HG03457 (cell line): ENCODE results near the gene MYO15B.

Experiments
- ATAC-seq: cut with Tn5 transposase; IDR thresholded peaks from one replicate; pipeline ENCODE4 v1.9.1; 2021; ENCODE audit warnings: moderate number of reproducible peaks; ENCODE audit not compliant: unreplicated experiment

The MYO15B gene

DNA sequence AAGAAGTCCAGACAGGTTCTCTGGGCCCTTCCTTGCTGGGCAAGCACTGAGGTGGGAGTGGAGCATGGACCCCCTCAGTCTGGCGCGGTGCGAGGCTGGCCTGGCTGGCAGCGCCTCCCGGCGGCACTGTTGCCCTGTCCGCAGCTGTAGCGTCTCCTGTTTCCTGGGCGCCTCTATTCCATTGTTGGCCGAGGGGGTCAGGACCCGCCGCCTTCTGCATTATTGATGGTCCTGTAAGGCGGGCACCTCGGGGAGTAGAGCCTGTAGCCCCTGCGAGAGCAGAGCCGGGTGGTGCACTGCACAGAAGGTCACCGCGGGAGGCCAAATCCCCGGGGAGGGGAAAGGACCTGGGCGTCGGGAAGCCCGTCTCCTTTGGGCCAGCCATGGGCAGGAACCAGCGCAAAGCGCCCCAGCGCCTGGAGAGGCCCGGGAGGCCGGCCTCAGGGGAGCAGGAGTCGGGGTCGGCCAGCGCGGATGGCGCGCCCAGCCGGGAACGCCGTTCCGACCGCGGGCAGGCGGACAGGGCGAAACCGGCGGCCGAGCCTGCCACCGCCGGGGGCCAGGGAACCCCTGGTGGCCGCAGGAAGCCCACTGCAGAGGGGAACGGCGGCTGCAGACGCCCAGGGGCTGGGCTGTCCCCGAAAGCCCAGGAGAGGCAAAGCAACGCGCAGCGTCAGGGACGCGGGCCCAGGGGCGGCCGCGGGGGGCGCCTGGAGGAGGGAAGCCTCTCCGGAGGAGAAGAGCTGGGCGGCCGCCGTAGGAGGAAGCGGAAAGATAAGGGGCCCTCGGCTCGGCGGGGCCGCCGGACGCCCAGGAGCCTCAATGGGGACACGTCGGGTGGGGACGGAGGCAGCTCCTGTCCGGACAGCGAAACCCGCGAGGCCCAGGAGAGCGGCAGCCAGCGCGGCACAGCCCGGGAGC lies at the start of gene MYO15B:
Gene MYO15B (plus strand): TSS at position 126 of the 921 bp plus-strand sequence. CDS start 258 bp downstream, at position 384.
- no peak for ATAC-seq

DNA sequence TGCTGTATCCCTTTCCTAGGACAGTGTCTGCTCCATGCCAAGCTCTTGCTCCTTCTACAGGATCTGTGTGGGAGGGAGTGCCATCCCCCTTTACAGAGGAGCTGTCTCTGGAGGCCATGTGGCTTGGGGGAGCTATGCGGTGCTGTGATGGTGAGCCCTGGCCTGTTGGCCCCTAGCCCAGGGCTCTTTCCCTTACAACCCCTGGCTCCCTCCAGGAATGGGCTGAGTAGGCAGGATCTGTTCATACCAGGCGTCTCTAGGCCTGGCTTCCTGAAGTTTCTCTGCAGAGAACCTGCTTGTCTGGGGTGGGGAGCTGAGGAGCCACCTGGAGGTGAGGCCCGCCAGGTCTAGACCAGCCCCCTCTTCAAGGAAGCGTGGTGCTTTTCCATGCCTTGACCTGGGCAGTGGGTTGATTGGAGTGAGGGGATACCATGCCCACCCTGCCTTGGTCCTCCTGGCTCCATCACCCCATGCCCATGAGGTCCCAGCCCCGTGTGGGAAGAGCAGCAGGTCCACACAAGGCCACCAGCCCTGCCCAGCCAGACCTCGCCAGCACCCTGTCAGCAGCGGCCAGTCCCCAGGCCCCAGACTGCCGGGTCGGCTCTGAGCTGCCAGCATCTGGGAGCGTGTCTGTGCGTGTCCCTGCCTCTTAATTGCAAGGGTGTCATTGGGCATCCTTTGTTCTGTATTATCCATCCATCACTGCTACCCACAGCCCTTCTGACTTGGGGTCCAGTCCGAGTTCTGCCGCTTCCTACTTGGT lies 47.5 kb upstream of the MYO15B start:
- no peak for ATAC-seq

DNA sequence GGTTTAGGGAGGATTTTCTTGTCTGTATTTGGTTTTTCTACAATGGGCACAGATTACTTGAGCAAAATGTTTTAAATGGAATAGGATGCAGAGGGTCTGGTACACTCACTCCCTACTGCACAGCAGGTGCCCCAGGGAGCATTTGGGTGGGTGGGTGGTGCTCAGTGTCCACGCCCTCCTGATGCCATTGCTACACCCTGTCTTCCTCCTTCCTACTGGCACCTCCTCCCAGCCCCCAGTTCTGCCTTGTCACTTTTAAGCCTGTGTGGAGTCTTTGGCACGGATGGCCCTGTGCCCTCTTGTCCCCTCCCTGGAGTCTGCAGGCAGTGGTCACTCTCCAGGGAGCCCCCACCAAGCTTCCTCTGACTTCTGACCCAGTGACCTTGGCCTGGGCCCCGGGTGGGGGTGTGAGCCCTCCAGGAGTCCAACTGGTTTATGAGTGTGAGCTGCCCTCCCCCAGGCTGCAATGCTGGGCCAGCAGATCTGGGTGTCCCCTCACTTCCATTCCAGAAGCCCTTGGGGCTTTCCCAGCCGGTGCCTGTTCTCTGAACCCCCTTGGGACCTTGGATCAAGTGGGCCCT lies 46.6 kb upstream of the MYO15B start:
- no peak for ATAC-seq

DNA sequence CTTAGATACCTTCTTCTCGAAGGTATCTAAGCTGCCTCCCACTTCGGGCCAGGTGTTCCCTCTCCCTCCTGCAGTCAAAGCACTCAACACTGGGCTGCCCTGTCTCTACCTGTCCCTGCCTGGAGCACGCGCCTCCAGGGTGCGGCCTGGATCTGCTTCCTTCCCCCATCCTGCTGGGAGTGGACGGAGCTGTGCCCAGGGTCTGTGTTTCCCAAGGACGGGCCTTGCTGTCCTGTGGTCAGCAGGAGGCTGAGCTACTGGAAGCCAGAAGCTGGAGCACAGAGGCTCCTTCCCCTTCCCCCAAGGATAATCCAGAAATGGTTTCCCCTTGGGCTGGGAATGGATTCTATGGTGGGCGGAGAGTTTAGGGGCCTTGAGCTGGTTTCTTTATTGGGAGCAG lies 45.4 kb upstream of the MYO15B start:
- ATAC-seq, result no peak

DNA sequence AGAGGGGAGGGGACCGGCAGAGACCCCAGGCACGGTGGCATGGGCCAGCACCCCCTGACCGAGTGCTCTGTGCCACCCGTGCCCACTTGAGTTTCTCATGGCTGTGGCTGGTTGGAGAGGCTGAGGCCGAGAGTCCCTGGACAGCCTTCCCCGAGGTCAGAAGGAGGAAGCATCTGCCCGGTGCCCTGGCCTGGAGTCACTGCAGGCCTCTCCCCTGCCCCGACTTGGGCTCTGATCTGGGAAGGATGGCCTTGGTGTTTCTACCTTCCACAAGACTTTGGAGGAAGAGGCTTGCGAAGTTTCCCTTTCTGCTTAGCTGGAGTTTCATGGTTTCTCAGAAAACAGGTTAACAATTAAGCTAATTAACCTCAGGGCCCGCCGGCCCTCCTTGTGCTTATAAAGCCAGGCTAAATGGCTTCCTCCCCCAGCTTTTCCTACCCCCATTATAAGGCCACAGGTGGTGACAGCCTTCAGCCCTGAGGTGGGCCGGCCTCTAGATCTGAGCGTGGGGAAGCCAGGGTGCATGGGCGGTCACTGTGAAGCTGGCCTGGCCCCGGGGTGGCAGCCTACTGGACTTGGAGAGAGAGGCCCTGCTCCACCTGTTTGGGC lies 44.8 kb upstream of the MYO15B start:
- no peak for ATAC-seq

DNA sequence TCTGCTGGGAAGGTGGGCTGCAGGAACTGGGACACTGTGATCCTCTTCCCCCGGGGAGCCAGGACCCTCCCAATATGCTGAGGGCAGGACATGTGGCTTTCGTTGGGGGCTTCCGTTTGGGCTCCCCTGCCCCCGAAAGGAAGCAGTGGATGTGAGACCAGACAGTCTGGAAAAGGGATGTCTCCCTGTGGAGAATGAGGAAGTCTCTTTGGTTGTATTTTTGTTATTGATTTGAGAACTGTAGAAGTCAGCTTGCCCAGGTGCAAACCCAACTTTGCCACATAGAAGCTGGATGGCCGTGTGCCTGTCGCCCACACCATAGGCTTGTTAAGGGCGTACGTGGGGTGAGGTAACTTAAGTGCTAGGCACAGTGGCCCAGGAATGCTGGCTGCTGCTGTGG lies 43.4 kb upstream of the MYO15B start:
- ATAC-seq, result no peak

DNA sequence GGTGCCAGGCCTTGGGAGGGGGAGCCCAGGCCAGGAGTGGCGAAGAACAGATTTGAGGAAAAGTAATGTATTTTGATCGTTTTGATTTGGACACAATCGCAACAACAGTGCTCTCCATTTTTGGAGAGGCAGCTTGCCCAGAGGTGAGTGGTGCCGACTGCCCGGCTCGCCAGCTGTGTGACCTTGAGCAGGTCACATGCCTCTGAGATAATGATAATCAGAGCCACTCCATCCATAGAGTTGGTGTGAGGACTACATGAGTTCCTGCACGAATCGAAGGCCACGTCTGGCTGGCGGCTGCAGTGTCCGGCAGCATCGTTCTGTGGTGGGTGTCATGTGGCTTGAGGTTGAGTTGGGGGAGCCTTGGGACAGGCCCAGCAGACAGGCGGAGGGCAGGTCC lies 41.4 kb upstream of the MYO15B start:
- ATAC-seq, result no peak

DNA sequence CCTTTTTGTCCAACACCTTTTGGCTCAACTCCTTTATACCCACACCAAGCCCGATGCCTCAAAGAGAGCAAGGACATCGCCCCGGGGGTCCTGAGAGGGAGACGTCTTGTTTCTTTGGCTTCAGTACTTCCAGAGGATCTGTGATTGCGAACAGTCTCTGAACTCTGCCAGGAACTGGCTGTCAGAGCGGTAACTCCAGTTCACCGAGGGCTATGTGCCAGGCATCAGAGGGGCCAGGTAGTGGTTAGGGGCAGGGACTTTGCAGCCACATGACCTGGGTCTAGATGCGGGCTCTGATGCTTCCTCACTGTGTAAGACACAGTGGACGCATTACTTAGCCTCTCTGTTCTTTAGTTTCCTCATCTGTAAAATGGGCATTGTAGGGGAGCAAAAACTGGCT lies 40.5 kb upstream of the MYO15B start:
- no peak for ATAC-seq

DNA sequence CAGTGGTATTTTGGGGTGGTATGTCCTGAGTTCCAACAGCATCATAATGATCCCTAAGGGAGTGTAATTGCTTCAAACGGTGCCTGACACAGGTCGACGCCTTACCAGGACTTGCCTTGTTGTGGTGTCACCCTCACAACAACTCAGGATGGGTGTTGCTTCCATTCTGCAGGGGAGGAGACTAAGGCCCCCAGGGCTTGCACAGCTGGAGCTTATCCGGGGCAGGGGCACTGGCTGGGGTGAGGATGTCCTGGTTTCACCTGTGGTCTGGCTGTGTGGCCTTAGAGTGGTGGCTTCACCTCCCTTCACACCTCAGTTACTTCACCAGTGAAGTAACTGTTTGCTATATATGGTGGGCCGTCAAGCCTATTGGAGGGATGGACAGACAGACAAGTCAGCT lies 38.8 kb upstream of the MYO15B start:
- ATAC-seq, result no peak

DNA sequence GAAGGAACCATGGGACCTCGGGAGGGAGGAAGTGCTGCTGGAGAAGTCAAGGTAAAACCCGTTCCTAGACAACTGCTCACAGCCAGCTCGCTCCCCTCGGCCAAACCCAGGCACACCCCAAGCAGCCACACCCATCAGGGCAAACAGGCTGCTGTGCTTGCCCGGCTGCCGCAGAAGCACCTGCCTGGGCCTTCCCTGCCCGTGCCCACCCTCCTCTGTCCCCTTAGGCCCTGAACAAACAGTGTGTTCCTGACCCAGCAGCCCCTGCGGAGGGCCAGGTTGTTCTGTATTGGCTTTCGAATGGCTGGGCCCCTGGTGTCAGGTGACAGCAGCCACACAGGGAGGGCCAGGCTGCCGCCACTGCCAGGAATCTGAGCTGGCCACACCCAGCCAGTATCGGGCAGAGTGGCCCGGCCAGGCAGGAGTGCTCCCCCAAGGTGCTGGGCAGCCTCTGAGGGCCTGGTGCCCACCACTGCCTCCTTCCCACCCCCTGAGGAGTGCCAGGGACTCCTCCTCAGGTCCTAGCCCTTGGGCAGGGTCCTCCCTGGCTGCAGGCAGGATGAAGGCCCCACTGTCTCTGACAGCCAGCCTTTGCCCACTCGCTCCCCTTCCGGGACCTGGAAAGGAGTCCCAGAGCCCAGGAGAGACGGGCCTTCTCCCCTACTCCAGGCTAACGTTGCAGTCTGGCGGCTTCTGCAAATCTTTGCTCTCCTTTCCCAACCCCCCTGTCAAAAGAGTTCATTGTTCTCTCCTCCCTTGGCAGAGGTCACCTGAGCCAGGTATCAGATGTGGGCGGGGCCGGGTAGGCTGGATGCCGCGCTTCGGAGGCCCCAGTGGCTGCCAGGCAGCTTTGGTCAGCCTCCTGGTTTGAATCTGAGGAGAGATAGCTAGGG lies 38.1 kb upstream of the MYO15B start:
- ATAC-seq, result no peak

DNA sequence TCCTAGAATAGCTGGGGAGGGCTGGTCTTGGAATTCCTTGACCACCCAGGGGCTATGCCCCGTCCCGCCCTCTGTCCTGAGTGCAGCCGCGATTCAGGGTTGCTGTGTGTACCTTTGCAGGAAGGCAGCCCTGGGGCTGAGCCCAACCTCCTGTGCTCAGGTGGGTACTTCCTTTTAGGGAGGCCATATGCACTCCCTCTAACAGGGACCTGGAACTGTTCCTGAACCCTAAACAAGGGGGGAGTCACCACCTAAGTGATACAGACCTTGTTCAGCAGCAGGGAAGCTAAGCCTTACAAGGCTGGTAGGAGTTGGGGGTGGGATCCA lies 37.5 kb upstream of the MYO15B start:
- ATAC-seq, result no peak

DNA sequence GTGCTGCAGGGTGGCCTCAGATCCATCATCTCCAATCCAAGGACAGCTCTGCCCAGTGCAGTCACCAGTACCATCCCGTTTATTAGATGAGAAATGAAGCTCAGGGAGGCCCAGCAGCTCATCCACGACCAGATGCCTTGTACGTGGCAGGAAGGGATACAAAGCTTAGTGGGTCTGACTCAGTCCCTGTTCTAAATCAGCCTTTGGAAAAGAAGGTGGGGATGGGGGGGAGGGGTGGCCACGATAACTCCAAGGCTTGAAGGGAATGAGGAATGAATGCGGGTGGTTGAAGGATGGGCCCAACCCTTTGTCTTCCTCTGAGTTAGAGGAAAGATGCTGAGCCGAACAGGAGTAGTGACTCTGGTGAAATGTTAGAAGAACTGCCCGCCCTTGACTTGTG lies 36.3 kb upstream of the MYO15B start:
- no peak for ATAC-seq

DNA sequence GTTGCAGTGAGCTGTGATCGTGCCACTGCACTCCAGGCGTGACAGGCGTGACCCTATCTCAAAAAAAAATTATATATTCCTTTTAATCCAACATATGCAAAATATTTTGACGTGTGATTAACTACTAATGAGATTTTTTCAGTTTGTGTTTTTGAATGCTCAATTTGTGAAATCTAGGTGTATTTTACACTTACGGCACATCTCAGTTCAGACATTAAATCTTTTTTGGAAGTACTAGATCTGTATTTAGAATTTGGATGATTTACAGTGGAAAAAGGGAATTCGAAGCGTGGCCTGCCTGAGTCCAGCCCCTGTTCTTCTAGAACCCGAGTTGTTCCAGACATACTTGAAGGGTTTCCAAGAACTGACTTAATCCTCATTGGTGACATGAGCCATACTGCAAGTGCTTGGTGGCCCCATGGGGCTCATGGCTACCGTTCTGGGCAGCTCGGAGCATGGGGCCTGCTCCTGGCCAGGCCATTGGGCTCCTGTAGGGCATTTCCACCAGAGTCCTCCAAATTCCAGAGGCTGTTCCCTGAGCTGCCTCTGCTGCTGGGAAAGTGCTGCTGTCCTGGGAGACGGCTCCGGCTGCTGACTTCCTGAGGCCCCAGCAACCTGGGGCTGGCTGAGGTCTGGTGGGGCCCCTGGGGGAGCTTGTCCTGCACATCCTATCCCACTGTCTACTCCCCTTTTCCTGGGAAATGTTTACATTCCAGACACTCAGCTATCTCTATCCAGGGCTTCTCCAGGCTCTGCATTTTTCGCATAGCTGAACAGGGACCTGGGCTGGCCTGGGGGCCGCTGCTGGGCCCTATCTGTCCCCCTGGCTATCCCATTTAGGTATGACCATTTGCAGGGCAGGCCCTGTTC lies 34.9 kb upstream of the MYO15B start:
- ATAC-seq, result no peak

DNA sequence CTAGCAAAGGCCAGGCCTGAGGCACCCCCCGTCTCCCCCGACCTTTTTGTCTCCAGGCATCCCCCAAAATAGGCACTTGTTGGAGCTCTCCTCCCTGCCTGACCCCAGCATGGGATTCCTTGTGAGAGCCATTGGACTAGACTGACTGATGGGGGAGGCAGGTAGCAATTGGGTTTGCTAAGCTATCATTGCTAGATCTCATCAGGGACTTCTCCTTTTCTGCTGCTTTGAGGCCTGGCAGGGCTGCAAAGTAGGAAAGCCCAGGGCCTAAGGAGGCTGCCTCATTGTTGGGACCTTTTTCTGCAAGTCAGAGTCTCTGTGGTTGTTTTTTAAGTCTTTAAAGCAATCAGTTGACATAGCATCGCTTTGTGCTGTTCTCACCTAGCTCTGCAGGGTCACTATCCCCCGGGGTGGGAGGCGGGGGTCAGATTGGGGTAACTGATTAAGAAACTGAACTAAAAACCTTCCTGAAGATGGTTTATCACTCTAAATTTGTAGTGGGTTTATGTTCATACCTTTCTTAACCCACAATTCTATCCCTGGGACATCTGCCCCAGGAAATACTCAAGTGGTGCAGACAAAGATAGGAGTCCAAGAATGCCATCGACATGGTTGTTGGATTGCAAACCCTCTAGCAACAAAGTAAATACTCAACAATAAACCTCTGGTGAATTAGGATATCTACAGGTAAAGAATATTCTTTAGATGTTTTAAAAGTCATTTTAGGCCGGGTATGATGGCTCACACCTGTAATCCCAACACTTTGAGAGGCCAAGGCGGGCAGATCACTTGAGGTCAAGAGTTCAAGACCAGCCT lies 34.1 kb upstream of the MYO15B start:
- no peak for ATAC-seq

DNA sequence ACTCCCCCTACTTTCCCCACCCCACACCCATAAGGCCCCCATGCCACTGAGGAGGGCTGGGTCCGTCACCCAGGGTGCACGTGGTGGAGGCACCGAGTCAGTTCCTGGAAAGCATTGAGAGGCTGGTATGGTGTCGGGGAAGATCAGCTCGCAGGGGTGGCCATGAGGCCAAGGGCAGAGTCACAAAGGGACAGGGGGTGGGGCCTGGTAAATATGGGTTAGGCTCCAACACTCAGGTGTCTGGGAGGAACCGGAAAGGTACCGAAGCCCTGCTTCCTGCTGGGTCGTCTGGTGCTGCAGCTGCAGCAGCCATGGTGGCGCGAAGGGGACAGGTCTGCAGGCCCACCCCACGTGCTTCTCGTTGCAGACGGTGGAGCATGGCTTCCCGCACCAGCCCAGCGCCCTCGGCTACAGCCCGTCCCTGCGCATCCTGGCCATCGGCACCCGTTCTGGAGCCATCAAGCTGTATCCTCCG lies 31.9 kb upstream of the MYO15B start:
- ATAC-seq, result no peak

DNA sequence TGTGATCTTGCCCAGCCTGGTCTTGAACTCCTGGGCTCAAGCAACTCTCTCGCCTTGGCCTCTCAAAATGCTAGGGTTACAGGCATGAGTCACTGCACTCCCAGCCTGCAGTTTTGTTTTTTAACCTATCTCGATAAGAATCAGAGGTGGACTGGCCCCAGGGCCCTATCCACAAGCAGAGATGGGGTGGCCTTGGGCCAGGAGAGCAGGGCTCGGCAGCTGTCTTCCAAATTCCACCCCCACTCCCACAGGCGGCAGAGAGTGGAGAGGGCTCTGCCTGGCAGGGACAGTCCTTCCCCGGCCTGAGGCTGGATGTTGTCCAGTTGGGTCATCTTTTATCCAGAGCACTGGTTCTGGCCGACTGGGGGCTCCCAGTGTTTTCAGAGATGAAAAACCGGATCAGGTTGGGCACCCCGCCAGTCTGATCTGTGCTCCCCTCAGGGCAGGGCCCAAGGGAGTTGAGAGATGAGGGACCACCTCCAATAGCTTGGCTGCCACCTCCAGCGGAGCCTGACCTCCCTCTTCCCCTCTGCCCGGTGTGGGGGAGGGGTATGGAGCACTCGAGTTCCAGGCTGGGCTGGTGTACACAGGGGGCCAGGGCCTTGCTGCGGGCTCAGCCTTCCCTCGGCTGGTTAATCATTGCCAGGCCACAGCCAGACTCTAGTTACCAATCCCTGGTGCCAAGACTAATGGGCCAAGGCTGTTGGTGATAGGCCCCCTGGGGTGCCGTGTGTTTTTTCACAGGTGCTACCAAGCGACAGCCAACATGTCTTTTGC lies 30.3 kb upstream of the MYO15B start:
- no peak for ATAC-seq

DNA sequence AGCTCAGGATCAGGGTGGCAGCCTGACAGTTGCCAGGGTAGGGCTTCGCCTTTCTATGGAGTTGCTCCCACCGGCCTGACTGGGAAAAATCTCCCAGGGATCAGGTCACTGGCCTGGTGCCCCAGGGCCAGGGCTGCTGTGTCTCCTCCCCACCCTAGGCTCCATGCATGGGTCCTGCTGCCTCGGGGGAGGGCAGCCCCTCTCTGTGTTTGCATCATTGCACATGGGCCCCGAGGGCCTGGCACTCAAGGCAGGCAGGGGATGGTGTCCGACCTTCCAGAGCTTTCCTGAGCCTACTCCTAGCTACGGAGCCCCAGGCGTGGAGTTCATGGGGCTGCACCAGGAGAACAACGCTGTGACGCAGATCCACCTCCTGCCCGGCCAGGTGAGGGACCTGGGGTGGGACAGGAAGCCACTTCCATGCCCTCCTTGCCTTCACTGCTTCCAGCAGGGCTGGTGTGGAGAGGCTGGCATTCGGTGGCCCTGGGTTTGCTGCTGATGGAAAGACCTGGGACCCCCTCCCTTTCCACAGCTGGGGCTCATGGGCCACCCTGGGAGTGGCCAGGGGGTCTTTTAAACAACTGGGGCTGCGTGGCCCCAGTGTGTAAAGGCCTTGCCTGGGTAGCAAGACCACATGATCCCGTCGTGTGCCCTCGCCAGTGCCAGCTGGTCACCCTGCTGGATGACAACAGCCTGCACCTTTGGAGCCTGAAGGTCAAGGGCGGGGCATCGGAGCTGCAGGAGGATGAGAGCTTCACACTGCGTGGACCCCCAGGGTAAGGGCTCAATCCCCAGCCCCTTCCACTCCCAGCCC lies 29.5 kb upstream of the MYO15B start:
- ATAC-seq, result no peak
